GM21367 (cell line): ENCODE measurements around the gene FBN2.

Experiments
- ATAC-seq: cut with Tn5 transposase; IDR thresholded peaks from one replicate; pipeline ENCODE4 v1.9.1; 2021; ENCODE audit not compliant: unreplicated experiment

The FBN2 gene

DNA sequence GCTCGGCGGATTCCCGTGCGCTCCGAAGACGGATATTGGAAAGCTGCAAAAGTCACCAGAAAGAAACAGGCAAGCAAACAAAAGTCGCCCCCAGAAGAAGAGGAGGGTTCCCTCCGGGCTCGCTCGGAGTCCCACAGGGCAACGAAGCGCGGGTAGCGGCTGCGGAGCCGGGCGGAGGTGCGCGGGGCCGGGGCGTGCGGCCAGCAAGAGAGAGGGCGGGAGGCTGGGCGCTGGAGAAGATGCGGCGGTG, at the start of gene FBN2:
FBN2 (minus strand) TSS at position 246 of the 250 bp plus-strand sequence. CDS start 642 bp downstream, outside the sequence.
- no peak for ATAC-seq

DNA sequence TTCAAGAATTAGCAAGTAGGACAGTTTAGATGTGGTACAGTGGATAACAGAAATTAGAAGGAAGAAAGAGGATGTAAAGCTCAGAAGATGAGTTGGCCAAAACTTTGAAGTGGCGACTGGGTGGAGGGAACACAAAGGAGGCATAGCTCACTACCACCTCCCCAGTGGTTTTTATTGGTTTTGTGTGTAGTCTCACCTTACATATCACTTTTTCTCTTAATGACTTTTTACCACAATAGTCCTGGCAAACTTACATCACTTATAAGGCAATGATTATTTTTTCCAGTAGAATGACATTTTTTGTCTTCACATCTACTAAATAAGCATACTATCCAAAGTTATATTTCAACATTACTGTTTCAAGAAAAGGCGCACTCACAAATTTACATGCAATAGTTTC, 49.2 kb upstream of the FBN2 start:
- no peak for ATAC-seq

DNA sequence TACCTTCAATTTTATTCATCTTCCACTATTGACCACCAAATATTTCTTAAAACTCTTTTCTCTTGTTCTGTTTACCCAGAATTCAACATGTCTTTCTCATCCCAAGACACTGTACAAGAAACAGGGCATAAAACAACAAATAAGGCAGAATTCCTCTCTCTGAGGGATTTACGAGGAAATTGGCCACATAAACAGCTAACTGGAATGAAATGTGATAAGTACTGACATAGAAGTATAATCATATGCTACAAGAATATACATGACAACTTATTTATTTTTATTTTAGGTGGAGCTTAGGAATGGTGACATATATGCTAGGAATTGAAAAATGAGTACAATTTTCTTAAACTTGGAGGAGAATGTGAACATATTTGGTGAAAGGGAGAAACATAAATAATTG, 48.8 kb upstream of the FBN2 start:
- ATAC-seq = no peak

DNA sequence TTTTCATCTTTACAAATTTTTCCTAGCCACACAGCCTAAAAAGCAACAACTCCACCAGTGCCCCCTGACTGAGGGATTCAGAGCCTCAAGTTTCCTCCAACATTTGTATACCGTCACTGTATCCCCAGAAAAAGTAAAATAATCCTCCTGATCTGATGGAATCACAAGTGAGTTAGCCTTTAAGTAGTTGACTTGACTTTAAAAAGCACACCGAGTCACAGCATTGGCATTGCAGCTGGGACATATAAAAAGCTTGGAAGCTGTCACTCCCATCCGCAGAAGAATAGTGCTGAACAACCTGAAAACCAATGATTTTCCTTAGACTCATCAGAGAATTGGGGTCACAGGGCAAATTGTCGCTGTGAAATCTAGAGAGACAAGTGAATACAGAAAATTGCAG, 41.6 kb upstream of the FBN2 start:
- ATAC-seq = no peak

DNA sequence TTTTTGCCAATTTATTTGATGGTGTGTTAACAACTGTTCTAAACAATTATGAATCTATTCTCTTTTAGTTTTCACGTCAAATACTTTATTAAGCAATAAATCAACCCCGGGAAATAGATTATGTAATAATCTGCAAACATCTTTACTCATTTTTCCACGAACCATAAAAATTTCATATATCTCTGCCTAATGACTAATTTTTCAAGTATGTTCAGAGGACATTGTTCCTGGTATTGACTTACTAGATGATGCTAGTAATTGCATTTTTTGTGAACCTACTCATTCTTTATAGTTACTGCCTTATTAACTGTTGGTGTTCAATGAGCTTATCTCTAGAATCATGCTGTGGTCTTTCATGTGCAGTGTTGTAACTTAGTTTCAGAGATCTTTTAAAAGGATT, 41.0 kb upstream of the FBN2 start:
- ATAC-seq = no peak

DNA sequence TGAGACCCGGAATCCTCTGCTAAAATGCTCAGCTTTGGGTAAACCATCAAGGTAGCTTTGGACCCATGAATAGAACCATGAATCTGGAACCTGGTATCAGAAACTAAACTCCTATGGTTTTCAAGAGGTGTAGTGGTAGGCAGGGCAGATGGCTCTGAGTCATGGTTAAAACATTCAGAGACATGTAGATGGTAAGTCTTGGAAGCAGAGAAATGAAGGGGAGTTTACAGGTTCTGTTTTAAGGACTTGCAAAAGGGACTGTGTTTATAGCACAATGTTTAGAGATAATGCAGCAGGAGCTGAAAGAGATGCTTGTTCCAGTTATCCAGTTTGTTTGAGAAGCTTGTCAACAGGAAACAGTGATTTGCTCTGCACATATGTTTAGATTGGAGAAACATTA, 36.0 kb upstream of the FBN2 start:
- ATAC-seq = no peak

DNA sequence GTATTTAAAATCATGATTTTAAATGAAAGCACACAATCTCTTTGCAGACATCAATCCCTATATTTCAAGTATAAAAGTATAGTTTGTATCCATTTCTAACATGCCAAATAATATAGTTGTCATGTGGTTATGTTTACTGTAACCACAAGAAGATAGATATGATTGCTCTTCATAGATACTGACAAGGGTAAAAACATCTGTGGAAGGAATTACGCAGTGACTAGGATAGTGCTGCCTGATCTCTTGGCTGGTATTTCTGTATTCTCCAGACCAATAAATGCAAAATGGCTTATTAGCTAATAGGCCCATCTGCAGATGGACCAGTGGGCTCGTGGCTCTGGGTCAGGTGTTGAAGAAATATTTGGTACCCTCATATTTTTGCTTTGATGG, 34.9 kb upstream of the FBN2 start:
- ATAC-seq = no peak

DNA sequence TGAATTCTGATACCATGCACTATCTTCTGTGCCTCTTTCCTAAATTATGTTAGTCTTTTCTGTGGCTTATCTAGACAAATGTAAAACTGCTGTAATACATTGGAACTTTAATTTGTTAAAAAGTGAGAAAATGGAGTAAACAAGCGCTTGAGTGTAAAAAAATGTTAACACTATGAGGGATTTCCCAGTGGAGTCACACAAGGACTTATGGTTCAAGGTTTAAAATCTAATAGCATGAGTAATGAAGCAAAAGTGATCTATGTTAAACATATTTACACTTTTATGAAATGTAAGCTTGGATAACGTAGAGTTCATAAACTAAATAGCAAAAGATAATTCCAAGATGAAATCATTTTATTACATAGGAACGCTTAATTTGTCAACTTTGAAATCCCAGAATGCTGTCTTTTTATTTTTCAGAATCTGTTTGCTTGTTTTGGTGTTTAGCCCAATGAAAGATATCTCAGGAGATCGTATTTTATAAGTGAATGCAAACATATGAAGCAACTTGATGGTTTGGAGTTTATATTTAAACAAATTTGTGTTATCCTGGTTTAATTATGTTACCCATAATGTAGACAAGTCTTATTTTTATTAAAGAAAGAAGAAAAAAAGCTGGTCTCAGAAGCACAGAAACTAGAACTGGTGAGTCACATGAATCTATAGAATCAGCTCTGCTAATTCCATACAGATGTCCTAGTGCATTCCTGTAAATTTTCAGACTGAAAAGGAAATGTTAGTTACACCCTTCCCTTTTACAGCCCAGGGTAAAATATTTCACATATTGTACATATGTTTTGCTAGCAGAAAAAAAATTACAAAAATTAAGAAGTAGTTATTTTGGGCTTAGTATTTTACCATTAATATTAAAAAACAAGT, 34.2 kb upstream of the FBN2 start:
- ATAC-seq = no peak

DNA sequence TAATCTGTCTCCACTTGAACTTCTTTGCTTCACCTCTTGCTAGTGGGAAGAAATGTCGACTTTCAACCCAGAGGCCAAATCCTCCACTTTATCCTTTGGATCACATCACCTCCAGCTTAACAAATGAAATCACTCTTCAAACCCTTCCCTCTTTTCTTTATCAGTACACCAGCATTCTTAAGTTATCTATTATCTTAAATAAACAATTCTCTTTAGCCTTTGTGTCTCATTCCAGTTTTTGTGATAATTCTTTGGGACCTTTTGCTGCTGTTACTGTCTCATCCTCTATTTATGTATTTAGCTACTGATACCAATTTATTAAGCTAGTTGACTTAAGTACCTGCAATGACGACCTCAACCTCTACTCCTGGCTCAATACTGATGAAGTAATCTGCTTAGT, 28.1 kb upstream of the FBN2 start:
- ATAC-seq = no peak

DNA sequence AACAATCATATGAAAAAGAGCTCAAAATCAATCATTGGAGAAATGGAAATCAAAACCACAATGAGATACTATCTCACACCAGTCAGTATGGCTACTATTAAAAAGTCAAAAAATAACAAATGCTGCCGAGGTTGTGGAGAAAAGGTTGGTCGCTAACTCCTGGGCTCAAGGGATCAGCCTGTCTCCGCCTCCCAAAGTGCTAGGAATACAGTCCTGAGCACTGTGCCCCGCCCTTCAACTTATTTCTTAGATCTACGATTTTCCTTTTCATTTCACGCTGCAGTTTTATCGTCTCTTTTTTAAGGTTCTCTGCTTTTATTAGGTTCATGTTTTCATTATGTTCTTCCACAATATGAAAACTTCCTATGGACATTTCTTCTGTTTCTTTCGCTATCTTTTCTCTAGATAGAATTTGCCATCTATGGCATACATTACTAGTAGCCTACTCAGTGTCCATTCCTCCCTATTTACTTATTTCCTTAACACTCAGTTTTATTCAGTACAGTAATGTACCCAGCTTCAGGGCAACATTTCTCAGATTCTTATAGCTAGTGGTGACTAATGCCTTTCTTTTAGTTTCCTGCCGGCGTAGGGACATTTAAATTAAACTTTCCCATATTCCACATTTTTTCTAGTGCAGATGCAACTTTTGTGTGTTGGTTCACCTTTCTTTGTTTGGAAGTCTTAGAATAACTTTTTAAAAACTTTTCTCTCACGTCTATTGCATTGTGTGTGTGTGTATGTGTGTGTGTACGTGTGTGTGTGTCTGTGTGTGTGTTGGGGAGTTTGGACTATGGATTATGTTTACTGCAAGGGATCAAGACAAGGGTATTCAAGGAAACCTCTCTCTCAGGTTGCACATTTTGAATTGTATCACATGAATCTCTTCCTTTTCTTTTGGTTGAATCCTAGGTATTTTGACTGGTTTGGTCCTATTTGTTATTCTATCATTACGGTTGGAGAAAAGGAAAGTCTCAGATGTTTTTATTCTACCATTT, 21.6 kb upstream of the FBN2 start:
- no peak for ATAC-seq

DNA sequence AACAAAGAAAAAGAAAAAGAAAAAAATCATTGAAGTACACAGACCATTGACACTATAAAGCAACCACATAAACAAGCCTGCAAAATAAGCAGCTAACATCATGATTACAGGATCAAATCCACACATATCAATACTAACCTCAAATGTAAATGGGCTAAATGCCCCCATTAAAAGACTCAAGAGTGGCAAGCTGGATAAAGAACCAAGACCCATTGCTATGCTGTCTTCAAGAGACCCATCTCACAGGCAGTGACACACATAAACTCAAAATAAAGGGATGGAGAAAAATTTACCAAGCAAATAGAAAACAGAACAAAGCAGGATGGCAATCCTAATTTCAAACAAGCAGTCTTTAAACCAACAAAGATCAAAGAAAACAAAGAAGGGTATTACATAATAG, 15.7 kb upstream of the FBN2 start:
- no peak for ATAC-seq

DNA sequence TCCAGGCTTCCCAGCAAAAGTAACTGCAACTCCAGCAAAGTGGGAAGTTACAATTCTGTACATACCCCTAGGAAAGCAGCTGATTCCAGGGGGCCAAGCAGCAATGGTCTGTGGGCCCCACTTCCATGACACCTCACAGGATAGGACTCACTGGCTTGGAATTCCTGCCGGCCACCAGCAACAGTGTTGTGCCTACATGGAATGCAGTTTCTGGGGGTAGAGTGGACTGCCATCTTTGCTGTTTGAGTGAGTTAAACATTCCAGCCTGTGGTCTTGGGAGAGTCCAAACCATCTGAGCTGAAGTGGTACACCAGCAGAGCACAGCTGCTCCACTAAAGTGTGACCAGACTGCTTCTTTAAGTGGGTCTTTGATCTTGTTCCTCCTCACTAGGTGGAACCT, 13.4 kb upstream of the FBN2 start:
- no peak for ATAC-seq

DNA sequence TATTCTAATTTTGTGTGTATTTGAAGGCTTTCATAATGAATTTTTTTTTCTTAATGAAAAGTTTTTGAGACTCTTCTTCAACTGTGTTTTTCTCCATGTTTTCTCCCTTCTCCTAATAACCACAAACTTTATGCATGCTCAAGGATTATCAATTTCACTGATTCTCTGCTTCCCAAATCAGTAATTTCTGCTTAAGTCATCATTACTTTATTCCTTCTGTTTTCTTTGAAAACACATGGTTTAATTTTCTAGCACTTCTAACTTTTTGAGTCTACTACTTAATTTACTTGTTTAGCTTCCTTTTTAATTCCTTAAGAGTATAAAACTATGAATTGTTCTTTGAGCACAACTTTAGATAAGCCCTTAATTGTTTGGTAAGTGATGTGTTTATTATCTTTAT, 11.5 kb upstream of the FBN2 start:
- ATAC-seq = no peak

DNA sequence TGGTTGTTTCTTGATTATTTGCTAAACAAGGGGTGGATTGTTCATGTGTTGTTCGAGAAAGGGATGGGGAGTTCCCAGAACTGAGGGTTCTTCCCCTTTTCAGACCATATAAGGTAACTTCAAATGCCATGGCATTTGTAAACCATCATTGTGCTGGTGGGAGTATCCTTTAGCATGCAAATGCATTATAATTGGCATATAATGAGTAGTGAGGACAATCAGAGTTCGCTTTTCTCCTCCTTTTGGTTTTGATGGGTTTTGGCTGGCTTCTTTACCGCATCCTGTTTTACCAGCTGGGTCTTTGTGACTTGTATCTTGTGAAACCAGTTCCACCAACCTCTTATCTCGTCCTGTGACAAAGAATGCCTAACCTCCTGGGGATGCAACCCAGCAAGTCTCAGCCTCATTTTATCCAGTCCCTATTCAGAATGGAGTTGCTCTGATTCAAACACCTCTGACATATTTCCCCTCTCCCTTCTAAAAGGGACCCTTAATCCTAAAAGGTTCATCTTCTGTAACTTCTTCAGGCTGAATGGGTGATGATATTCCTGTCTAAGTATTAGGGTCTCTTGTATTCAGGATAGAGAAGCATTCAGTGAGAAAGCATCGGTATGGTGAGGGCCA, 8.7 kb upstream of the FBN2 start:
- ATAC-seq = no peak

DNA sequence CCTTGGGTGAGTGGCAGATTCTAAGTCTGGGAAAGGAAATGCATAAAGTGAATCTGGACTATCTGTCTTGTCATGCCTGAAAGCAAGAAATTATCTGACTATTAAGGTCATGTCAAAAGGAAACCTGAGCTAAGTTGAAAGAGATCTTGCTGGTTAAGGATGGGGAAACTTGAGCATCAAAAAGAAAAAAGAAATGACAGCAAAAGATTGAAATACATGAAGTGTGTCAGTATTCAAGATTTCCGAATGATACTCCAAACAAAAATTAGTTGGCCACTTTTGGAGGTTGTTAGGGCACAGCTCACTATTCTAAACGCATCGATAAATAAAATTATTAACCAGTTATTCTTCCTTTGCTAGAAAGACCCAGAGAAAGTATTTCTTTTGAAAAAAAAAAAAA, 3.3 kb upstream of the FBN2 start:
- ATAC-seq = no peak

DNA sequence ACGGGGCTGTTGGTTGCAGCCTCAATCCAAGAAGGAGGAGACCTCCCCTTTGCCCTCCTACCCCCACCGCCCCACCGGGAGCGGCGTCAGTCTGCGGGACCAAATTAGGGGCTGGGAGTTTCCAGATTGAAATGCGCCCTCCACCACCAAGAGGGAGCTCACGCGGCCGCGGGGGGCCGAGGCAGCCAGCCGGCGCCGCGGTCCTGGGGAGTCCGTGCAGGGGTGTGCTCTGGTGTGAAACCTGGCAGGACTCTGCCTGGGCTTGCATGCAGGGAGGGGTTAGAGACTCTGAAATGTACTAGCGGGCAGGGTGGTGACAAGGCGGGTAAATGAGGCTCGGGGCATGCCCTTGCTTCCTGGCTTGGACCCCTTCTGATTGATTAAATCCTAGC, 989 bp upstream of the FBN2 start:
- ATAC-seq = no peak

DNA sequence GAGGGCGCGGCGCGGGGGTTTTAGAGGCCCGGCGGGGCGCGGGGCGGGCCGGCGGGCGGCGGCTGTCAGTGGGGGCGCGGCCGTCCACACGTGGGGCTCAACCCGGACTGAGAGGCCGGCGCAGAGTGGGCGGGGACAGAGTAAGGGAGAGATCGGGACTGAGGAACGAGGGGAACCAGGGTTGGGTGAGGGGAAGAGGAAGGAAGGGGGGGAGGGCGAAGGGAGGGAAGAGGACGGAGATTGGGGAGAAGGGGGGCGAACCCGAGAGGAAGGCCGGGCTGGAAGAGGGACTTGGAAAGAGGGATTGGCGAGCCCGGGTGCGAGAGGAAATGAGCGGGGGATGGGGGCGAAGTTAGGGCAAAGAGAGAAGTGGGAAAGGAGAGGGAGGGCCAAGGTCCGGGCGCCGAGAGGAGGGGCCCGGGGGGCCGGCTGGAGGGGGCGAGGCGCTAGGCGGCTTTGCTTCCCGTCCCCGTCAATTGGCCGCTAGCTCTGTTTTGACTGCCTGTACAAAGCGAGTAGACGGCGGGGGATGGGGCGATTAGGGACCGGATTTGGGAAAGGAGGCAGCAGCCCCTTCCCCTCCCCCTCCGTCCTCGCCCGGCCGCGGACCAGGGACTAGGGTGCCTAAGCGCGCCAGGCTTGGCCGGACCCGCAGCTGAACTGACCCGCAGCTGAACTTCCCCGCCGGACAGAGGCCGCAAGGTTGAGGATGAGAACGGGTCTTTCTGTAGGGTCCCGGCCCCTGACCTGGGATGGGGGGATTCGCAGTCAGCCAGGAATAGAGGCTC, 399 bp upstream of the FBN2 start:
- no peak for ATAC-seq

DNA sequence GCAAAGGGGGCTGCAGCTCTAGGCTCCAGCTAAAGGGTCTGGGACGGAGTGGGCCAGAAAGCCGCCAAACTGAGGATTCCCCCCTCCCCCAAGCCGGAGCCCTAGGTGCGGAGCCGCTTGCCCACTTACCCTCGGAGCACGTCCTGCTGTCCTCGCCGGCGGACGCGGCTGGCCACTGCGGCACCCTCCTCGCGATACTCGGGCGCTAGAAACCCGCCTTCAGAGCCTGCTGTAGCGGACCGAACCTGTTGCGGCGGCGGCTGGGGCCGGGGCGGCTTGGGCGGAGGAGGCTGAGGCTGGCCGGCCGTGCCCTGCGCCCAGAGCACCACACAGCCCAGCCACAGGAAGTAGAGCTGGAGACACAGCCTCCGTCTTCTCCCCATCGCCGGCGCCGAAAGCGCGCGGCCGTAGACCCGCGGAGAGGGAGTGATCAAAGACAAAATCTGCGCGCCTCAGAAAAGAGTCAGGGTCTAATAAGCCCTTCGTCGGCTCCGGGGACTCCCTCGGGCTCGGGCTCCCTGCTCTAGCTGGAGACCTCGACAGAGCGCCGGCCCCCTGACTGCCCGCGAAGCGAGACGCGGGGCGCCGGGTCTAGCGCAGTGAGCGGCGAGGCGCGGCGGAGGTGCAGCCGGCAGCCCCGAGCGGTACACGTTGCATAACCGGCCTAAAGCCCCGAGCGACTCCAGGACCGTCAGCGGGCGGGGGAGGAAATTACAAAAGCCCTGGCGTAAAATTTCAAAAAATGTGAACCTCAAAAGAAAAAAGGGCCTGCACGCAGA, 635 bp downstream of the FBN2 start:
- no peak for ATAC-seq

DNA sequence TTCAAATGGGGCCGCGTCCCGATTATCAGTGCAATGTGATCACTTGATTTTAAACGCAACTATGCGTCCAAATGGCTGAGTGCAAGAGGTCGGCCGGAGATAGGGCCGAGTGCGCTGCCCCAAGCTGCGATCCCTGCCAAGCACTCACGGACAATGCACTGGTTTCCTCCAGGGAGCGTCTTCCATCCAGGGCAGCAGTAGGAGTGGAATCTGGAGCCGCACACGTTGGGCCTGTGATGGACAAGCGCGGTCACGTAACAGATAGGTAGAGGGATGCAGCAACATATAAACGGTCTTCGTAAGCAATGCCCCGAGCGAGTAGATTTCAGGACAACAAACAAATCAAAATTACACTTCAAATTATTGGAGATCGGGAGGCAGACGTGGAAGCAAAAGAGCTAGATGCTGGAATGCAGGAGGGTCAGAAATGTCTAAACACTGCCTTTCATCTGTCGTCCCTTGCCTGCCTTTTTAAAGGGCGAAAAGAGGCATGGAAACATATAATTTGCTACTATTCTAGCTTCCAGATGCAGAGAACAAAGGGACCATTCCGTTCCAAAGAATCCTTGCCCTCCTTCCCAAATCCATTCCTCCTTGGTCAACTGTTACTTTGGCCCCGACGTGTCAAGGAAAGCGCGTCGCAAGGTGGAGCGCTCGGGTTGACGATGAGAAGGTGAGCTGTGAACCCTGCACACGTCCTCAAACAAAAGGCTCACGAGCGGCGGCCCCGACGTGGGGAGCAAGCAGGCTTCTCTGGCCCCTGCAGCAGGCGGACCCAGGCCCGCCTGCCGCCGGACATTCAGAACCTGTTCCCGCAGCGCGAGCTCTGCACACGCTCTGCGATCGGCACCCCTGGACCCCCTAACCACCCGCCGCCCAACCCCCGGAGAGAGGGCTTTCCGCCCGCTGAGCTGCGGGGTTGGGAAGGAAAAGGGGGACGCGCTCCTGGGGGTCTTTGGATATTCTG, 1.5 kb downstream of the FBN2 start:
- no peak for ATAC-seq
